GM12874 (cell line): ENCODE results near the gene SCFD2.

ENCODE experiments used
- CTCF ChIP-seq: IDR thresholded peaks from 2 replicates; pipeline ENCODE4 v1.5.1; 2011; ENCODE audit warnings: low read depth, mild to moderate bottlenecking, control low read depth, low read length, moderate library complexity; ENCODE audit not compliant: insufficient read depth

SCFD2 gene

DNA sequence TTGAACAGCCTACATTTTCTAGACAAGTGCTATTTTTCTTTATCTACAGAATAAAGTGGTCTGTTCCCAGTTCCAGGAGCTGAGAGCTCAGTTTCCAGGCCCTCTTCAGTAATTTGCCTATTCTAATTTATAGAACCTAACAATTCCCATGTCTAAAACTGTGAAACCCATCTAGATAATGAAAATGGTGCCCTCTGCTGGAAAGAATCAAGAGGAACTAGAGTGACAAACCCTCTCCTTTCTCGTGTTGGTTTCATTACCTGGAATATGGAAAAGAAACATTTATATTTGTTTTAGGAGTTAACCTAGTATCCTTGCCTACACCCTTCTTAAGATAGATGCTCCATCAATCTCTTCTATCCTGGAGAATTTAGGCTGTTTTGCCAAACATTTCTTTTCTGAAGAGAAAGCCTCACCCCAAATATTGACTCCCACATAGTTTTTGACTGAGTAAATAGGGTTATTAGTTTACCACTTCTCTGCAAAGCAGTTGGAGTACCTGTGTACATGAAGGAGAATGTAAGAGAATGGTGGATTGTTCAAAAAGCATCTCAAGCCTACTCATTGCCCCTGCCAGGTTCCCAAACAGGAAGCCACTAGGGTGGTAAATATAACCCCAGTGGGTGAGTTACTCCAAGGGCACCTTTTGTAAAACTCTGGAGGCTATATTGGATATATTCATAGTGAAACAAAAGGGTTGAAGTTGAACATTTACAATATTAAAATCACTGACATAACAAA, 382.1 kb downstream of the SCFD2 start:
- TF ChIP-seq CTCF, result peak; percentile 38; the same call in 1 of the 2 replicates

DNA sequence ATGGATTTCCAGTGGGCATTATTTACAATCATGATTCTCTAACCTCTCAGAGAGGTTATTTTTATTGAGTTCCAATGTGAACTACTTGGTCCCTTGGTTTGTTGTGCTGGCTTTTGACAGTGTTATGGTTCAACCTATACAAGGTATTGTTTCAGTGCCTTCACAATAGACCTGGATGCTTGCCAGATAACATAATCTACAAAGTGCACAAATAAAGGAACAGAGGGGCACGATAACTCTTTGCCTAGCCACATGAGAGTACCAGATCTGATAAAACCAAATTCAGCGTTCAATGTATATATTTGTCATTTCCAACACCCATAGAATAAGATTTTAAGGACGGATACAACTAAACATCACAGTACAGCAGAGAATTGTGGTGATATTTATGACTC, 382.9 kb downstream of the SCFD2 start:
- TF ChIP-seq CTCF, result no peak

DNA sequence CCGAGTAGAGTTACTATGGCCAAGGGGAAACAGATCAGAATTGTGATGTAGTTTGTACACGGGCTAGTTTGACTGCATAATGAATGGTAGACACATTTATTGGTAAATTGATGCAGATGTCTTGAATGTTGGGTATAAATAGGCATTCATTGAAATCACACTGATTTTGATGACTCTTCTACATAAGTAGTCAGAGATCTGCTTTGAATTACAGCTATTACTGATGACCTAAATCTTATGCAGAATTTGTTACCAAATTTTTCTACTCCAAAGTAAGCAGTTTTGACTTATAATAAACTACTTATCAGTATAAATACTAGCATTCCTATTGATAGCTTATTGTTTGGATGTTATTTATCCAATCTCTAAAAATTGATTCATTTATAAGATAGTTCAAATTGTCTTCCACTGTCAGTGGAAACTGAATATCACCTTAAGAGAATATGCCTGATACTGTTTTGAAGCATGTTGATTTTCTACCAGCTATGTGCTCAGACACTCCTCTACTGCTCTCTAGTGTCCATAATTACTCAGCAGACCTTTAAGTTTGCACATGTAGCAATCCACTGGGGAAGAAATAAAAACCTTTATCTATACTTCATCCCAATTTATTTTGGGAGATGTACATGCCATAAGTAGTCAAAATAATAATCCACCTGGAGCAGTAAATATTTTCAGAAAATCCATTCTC, 383.5 kb downstream of the SCFD2 start:
- TF ChIP-seq CTCF, result peak; percentile 32; the same call in 1 of the 2 replicates

DNA sequence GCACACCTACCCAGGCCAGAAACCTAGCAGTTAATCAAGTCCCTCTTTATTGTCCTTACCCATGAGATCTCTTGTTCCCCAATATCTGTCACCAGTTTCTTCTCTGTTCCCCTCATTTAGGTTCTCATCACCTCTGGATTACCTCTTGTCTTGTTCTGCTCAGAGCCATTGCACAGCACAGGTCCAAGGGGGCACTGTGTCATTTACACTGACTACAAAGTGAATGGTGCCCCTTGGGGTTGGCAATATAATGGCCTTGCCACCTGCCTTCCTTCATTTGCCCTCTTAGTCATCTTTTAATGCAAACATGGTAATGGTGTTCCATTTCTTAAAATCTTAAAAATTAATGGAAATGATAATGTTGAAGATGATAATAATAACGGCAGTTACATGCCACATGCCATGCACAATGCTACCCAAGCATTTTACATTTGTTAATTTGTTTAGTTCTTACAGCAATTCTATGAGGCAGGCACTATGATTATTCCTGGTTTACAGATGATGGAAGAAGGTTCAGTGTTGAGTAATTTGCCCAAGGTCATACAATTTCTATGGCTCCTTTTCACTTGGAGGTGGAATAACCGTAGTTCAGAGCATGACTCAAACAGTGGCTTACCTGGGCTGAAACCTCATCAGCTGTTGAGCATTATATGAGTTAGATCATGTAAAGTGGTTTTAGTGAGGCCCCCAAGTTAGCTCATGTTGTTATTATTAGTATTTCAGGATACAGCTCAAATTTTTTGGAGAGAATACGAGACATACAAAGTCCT, 385.9 kb downstream of the SCFD2 start:
- no peak for TF ChIP-seq CTCF

GRCh38 chr4:52979020-52979419, 386.8 kb downstream of the SCFD2 start:
- TF ChIP-seq CTCF, result no peak

GRCh38 chr4:52977252-52977651, 388.6 kb downstream of the SCFD2 start:
- TF ChIP-seq CTCF, result no peak

GRCh38 chr4:52976523-52977230, 389.2 kb downstream of the SCFD2 start:
- no peak for TF ChIP-seq CTCF
